HCT116 (cell line): Measurements from ENCODE around the gene LCP1. TPM values are rescaled to one million over a fixed set of nuclear protein-coding genes. Genes with fewer than 3 reads are reported as not detected.

ENCODE experiments used
- ATAC-seq: fragments of 200-7000 bp; cut with Tn5 transposase; 2 replicates; pipeline ENCODE4 v1.9.1; 2020; ENCODE audit warnings: mild to moderate bottlenecking, moderate library complexity
- BruUV-seq: library from RNA; stranded (reverse); fragments of 400-500 nt; replicated peaks from 2 replicates; lab custom pipeline; 2021; lab: Mats Ljungman, UMichigan
- CTCF ChIA-PET: fragments of 300-600 bp; sonication (Branson Sonifier 250); formaldehyde crosslinking; loops from one replicate; lab custom pipeline; 2021; ENCODE audit warnings: antibody characterized with exemption; lab: Charles Lee
- POLR2A ChIA-PET: fragments of 300-600, 350-600 bp; sonication (Branson Sonifier 250); formaldehyde crosslinking; loops from one replicate; lab custom pipeline; 2021; ENCODE audit warnings: antibody characterized with exemption; lab: Charles Lee
- RAD21 ChIA-PET, 2 experiments: fragments of 300-600 bp; sonication (Branson Sonifier 250); formaldehyde crosslinking; loops; one replicate each; lab custom pipeline; 2023; ENCODE audit warnings: low total read pairs in 2 of 2; ENCODE audit not compliant: uncharacterized antibody in 2 of 2, unreplicated experiment in 2 of 2, low non-redundant PET in 1 of 2; lab: Charles Lee
- DNase-seq: peaks from one replicate; pipeline ENCODE4 v3.0.0-alpha.2; 2010; ENCODE audit warnings: low read depth, low spot score
- H2AFZ ChIP-seq: fragments of 200-600 bp; shearing (Covaris generic), sonication (generic); 2 replicates; pipeline ENCODE4 v1.6.1; 2017; ENCODE audit warnings: low read depth, mixed run types, mixed read lengths, antibody characterized with exemption, low read length; ENCODE audit not compliant: poor library complexity, severe bottlenecking
- H3K27ac ChIP-seq: 2 replicates; pipeline ENCODE4 v1.5.1; 2012; ENCODE audit warnings: low read depth, low read length
- H3K27me3 ChIP-seq: fragments of 200-600 bp; sonication (generic); 2 replicates; pipeline ENCODE4 v1.6.1; 2016; ENCODE audit warnings: mixed run types, low read length, mixed read lengths; ENCODE audit not compliant: insufficient read depth
- H3K36me3 ChIP-seq, 2 experiments: fragments of 200-500 bp in 1 of 2; fragments of 200-600 bp in 1 of 2; sonication (Bioruptor generic) in 1 of 2; sonication (generic) in 1 of 2; 2 replicates each; pipeline versions ENCODE4 v1.5.1 to v1.6.1; 2014 to 2016; ENCODE audit warnings: low read length in 2 of 2, inconsistent platforms in 1 of 2, mixed read lengths in 1 of 2, mixed run types in 1 of 2; ENCODE audit not compliant: insufficient read depth in 2 of 2, control insufficient read depth in 1 of 2
- H3K4me1 ChIP-seq, 2 experiments: fragments of 200-600 bp in 1 of 2; sonication (generic) in 1 of 2; 2 replicates each; pipeline versions ENCODE4 v1.5.1 to v1.6.1; 2012 to 2017; ENCODE audit warnings: low read length in 2 of 2, inconsistent platforms in 1 of 2, mild to moderate bottlenecking in 1 of 2, mixed read lengths in 1 of 2, mixed run types in 1 of 2, moderate library complexity in 1 of 2; ENCODE audit not compliant: insufficient read depth in 2 of 2, control insufficient read depth in 1 of 2
- H3K4me2 ChIP-seq: fragments of 200-600 bp; sonication (generic); 2 replicates; pipeline ENCODE4 v1.6.1; 2017; ENCODE audit warnings: mixed run types, low read length, mixed read lengths
- H3K4me3 ChIP-seq, 2 experiments: fragments of 200-600 bp in 1 of 2; sonication (generic) in 1 of 2; replicated peaks in 1 of 2; 2 replicates each; pipeline ENCODE4 v1.5.1; 2011 to 2016; ENCODE audit warnings: low read length in 2 of 2, control low read depth in 1 of 2, low read depth in 1 of 2, mild to moderate bottlenecking in 1 of 2, mixed read lengths in 1 of 2, mixed run types in 1 of 2
- H3K79me2 ChIP-seq: fragments of 200-600 bp; sonication (generic); 2 replicates; pipeline ENCODE4 v1.6.1; 2017; ENCODE audit warnings: mild to moderate bottlenecking, mixed run types, low read length, moderate library complexity, mixed read lengths; ENCODE audit not compliant: insufficient read depth
- H3K9ac ChIP-seq: fragments of 200-600 bp; sonication (generic); 2 replicates; pipeline ENCODE4 v1.6.1; 2016; ENCODE audit warnings: low read length, mixed read lengths
- H3K9me2 ChIP-seq: fragments of 200-600 bp; sonication (generic), shearing (Covaris generic); 2 replicates; pipeline ENCODE4 v1.6.1; 2017; ENCODE audit warnings: mixed run types, mild to moderate bottlenecking, moderate library complexity; ENCODE audit not compliant: insufficient read depth
- H3K9me3 ChIP-seq, 2 experiments: fragments of 200-500 bp in 1 of 2; fragments of 200-600 bp in 1 of 2; sonication (Bioruptor generic) in 1 of 2; sonication (generic) in 1 of 2; 2 replicates each; pipeline ENCODE4 v1.6.1; 2014 to 2017; ENCODE audit warnings: low read length in 2 of 2, mixed read lengths in 2 of 2, inconsistent platforms in 1 of 2, low read depth in 1 of 2, mild to moderate bottlenecking in 1 of 2, mixed run types in 1 of 2, moderate library complexity in 1 of 2; ENCODE audit not compliant: control insufficient read depth in 1 of 2, insufficient read depth in 1 of 2
- H4K20me1 ChIP-seq: fragments of 200-600 bp; sonication (generic), shearing (Covaris generic); 2 replicates; pipeline ENCODE4 v1.6.1; 2017; ENCODE audit warnings: mixed run types, mild to moderate bottlenecking, moderate library complexity; ENCODE audit not compliant: insufficient read depth
- CEBPB ChIP-seq: IDR thresholded peaks from 2 replicates; pipeline ENCODE4 v1.6.1; 2012; ENCODE audit warnings: low read depth
- CTCF ChIP-seq, 3 experiments: fragments of 200-600 bp in 1 of 3; sonication (generic) in 1 of 3; IDR thresholded peaks in 2 of 3; conservative IDR thresholded peaks in 1 of 3; 2 replicates each; pipeline ENCODE4 v1.5.1; 2012 to 2017; ENCODE audit warnings: low read depth in 2 of 3, low read length in 2 of 3, antibody characterized with exemption in 1 of 3, borderline replicate concordance in 1 of 3, control low read depth in 1 of 3, mild to moderate bottlenecking in 1 of 3, mixed read lengths in 1 of 3, mixed run types in 1 of 3, moderate library complexity in 1 of 3; ENCODE audit not compliant: insufficient read depth in 1 of 3
- EGR1 ChIP-seq: IDR thresholded peaks from 2 replicates; pipeline ENCODE4 v1.6.1; 2012; ENCODE audit warnings: low read depth
- FOSL1 ChIP-seq: IDR thresholded peaks from 2 replicates; pipeline ENCODE4 v1.6.1; 2012; ENCODE audit warnings: low read depth
- JUND ChIP-seq: IDR thresholded peaks from 2 replicates; pipeline ENCODE4 v1.6.1; 2012
- POLR2AphosphoS5 ChIP-seq: IDR thresholded peaks from 2 replicates; pipeline ENCODE4 v1.6.1; 2011; ENCODE audit warnings: mild to moderate bottlenecking, low read depth, low read length, moderate library complexity
- RAD21 ChIP-seq: IDR thresholded peaks from 2 replicates; pipeline ENCODE4 v1.6.1; 2012; ENCODE audit warnings: low read depth, mild to moderate bottlenecking
- TCF7L2 ChIP-seq: IDR thresholded peaks from 2 replicates; pipeline ENCODE4 v1.7.0; 2011; ENCODE audit warnings: borderline replicate concordance, inconsistent platforms; ENCODE audit not compliant: insufficient read depth, insufficient read length; ENCODE audit errors: extremely low read depth
- YY1 ChIP-seq: IDR thresholded peaks from 2 replicates; pipeline ENCODE4 v1.6.1; 2011; ENCODE audit warnings: low read length, low read depth, moderate library complexity, mild to moderate bottlenecking; ENCODE audit not compliant: insufficient replicate concordance; ENCODE audit errors: extremely low read depth
- intact Hi-C: fragments of 100-400 bp; cut with micrococcal nuclease; formaldehyde crosslinking; loops from 2 replicates; pipeline ENCODE4 v1.10.0; 2022
- total RNA-seq: library from RNA; stranded (reverse); gene quantifications from one replicate; pipeline ENCODE4 v1.2.1, GENCODE V29; 2021; ENCODE audit not compliant: unreplicated experiment

The LCP1 gene
- total RNA-seq, 1 experiment from 2014 or later, result 2.2 TPM

GRCh38 chr13:46146898-46147297 lies 35.1 kb downstream of the LCP1 start:
- ChIA-PET RAD21 (no interaction called here), CTCF (no interaction called here)
- peak; percentile 65; the same call in 1 of the 2 replicates for ATAC-seq
- DNase-seq, result no peak
- Histone ChIP-seq H3K9ac (no peak overlapping the region), H3K9me3 (no peaks in the 10 kb centered on the region), H2AFZ (no peak overlapping the region), H3K4me3 (no peak overlapping the region), H4K20me1 (no peaks in the 10 kb centered on the region), H3K36me3 (no peaks in the 10 kb centered on the region), H3K27me3 (peaks cover 13% of the 10 kb centered on the region; the same call in 1 of the 2 replicates), H3K79me2 (no peaks in the 10 kb centered on the region), H3K9me2 (no peaks in the 10 kb centered on the region), H3K27ac (no peak overlapping the region)
- BruUV-seq, result no TSS peak
- intact Hi-C loops, result loop anchor here (2.0 kb wide), 1 partner anchor 174 kb away; no protein-coding TSS in a partner anchor
- no peak for TF ChIP-seq EGR1
- TF ChIP-seq CEBPB, result no peak
- TF ChIP-seq TCF7L2, result no peak
- TF ChIP-seq FOSL1, result no peak
- peak; percentile 51 for TF ChIP-seq RAD21
- TF ChIP-seq YY1, result no peak
- TF ChIP-seq JUND, result no peak
- peak; percentile 19 to 37 (median 30); a peak in 5 of 6 replicates for TF ChIP-seq CTCF (IDR thresholded peaks at IDR 0.05 in 2 of 3, conservative IDR thresholded peaks at IDR 0.05 in 1 of 3; ENCODE audit: borderline replicate concordance in 1 of 3, insufficient read depth in 1 of 3, low read depth in 2 of 3, low read length in 2 of 3)
- TF ChIP-seq POLR2AphosphoS5, result no peak
- TF ChIP-seq, all 23 proteins: peak for 2
- POLR2A ChIA-PET, result no interaction called here
- H3K4me1 ChIP-seq, result no peaks in the 10 kb centered on the region
- no peak overlapping the region for H3K4me2 ChIP-seq
